ENCODE results near the gene FAM131B.

The FAM131B gene

GRCh38 chr7:143356414-143357050, 6.0 kb downstream of the FAM131B start:
- no peak for DNase-seq (ENCODE audit: low spot score)

GRCh38 chr7:143355450-143356385, 6.8 kb downstream of the FAM131B start:
- no peak for DNase-seq (ENCODE audit: low spot score)

GRCh38 chr7:143354965-143355364, 7.5 kb downstream of the FAM131B start:
- DNase-seq (ENCODE audit: low spot score): no peak

- DNase-seq (ENCODE audit: low spot score): no peak
These were observed 8.1 kb downstream of the FAM131B start for GRCh38 chr7:143354376-143354775.

- DNase-seq (ENCODE audit: low spot score): no peak
These were observed 9.9 kb downstream of the FAM131B start for GRCh38 chr7:143352531-143353002.

- DNase-seq (ENCODE audit: low spot score): no peak
These were observed 10.9 kb downstream of the FAM131B start for GRCh38 chr7:143351574-143351973.

- DNase-seq (ENCODE audit: low spot score): no peak
These were observed 11.5 kb downstream of the FAM131B start for GRCh38 chr7:143351060-143351459.

GRCh38 chr7:143347950-143348349, 14.6 kb downstream of the FAM131B start:
- DNase-seq (ENCODE audit: low spot score): no peak

- no peak for DNase-seq (ENCODE audit: low spot score)
These were observed 16.5 kb downstream of the FAM131B start for GRCh38 chr7:143346018-143346417.

GRCh38 chr7:143345428-143345900, 17.0 kb downstream of the FAM131B start:
- peak; percentile 56 for DNase-seq (ENCODE audit: low spot score)

GRCh38 chr7:143343596-143343995, 18.9 kb downstream of the FAM131B start:
- no peak for DNase-seq (ENCODE audit: low spot score)

GRCh38 chr7:143341842-143342241, 20.7 kb downstream of the FAM131B start:
- no peak for DNase-seq (ENCODE audit: low spot score)

GRCh38 chr7:143337216-143337615, 25.3 kb downstream of the FAM131B start:
- no peak for DNase-seq (ENCODE audit: low spot score)

- DNase-seq (ENCODE audit: low spot score): no peak
These were observed 28.3 kb downstream of the FAM131B start for GRCh38 chr7:143334244-143334643.

GRCh38 chr7:143331179-143331801, 31.2 kb downstream of the FAM131B start:
- peak; percentile 64 for DNase-seq (ENCODE audit: low spot score)

- no peak for DNase-seq (ENCODE audit: low spot score)
These were observed 32.9 kb downstream of the FAM131B start for GRCh38 chr7:143329471-143330170.

GRCh38 chr7:143327903-143328302, 34.6 kb downstream of the FAM131B start:
- DNase-seq (ENCODE audit: low spot score): no peak

- no peak for DNase-seq (ENCODE audit: low spot score)
These were observed 37.3 kb downstream of the FAM131B start for GRCh38 chr7:143325240-143325639.

GRCh38 chr7:143323653-143324052, 38.9 kb downstream of the FAM131B start:
- no peak for DNase-seq (ENCODE audit: low spot score)

- no peak for DNase-seq (ENCODE audit: low spot score)
These were observed 39.5 kb downstream of the FAM131B start for GRCh38 chr7:143322760-143323633.

- DNase-seq (ENCODE audit: low spot score): no peak
These were observed 40.8 kb downstream of the FAM131B start for GRCh38 chr7:143321734-143322133.

Data from LoVo (cell line).